ENCODE data around the gene ADAMTS13.

DNA sequence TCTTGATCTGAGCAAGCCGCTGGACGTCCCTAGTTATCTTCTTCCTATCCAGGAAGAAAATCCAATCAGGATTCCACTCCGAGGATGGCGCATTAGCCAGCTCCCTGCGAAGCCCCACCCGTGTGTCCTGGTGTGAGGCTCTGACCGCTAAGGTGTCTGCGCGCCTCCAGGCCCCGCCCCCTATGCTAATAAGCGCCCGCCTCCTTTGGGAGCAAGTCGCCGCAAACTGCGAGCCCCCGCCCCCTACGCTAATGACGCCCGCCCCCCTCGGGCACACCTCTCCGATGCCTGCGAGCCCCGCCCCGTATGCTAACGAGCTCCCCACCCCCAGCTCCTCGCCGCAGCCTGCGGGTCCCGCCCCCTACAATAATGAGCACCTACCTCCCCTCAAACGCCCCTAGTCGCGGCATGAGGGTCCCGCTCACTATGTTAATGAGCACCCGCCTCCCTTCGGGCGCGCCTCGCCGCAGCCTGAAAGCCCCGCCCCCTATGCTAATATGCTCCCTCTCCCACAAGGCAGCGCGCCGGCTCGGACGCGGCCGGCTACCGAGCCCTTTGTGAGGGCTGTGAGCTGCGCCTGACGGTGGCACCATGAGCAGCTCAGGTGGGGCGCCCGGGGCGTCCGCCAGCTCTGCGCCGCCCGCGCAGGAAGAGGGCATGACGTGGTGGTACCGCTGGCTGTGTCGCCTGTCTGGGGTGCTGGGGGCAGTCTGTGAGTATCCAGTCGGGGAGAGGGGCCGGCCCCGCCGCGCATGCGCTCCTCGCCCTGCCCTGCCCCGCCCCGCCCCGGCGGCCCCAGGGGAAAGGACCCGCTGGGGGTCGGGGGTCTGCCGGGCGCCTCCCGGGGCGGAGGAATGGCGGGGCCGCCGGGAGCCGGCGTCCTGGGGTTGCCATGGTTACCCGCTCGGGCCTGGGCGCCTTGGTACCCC, 37.6 kb downstream of the ADAMTS13 start, which contains the start of gene CACFD1:
- TF ChIP-seq, protein P1, sequence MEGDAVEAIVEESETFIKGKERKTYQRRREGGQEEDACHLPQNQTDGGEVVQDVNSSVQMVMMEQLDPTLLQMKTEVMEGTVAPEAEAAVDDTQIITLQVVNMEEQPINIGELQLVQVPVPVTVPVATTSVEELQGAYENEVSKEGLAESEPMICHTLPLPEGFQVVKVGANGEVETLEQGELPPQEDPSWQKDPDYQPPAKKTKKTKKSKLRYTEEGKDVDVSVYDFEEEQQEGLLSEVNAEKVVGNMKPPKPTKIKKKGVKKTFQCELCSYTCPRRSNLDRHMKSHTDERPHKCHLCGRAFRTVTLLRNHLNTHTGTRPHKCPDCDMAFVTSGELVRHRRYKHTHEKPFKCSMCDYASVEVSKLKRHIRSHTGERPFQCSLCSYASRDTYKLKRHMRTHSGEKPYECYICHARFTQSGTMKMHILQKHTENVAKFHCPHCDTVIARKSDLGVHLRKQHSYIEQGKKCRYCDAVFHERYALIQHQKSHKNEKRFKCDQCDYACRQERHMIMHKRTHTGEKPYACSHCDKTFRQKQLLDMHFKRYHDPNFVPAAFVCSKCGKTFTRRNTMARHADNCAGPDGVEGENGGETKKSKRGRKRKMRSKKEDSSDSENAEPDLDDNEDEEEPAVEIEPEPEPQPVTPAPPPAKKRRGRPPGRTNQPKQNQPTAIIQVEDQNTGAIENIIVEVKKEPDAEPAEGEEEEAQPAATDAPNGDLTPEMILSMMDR (IDR thresholded peaks at IDR 0.05): peak in 1 of 4 experiments; percentile 29
- TF ChIP-seq POLR2A (IDR thresholded peaks at IDR 0.05): peak; percentile 62 to 83
